H9 (cell line): ENCODE data around the gene PBX4. TPM values are rescaled to one million over a fixed set of nuclear protein-coding genes. Genes with fewer than 3 reads are reported as not detected.

Experiments
- DNase-seq: peaks from one replicate; pipeline ENCODE4 v3.0.0-alpha.2; 2017
- H2AFZ ChIP-seq: one replicate; pipeline ENCODE4 v1.6.1; 2013; ENCODE audit warnings: mild to moderate bottlenecking, low read length, control low read depth, moderate library complexity
- H2AK5ac ChIP-seq: 2 replicates; pipeline ENCODE4 v1.6.1; 2013; ENCODE audit warnings: low read length, control low read depth, mixed read lengths; ENCODE audit not compliant: insufficient read length
- H2BK120ac ChIP-seq: one replicate; pipeline ENCODE4 v1.6.1; 2013; ENCODE audit warnings: low read depth, mild to moderate bottlenecking, low read length, control low read depth, inconsistent platforms; ENCODE audit not compliant: poor library complexity, severe bottlenecking
- H2BK12ac ChIP-seq: 2 replicates; pipeline ENCODE4 v1.6.1; 2013; ENCODE audit warnings: low read length, control low read depth, mixed read lengths, low read depth; ENCODE audit not compliant: insufficient read length
- H2BK15ac ChIP-seq: 2 replicates; pipeline ENCODE4 v1.6.1; 2013; ENCODE audit warnings: low read depth, low read length, control low read depth
- H2BK20ac ChIP-seq: one replicate; pipeline ENCODE4 v1.6.1; 2013; ENCODE audit warnings: low read depth, mild to moderate bottlenecking, low read length, control low read depth, inconsistent platforms; ENCODE audit not compliant: poor library complexity, severe bottlenecking
- H2BK5ac ChIP-seq: 2 replicates; pipeline ENCODE4 v1.6.1; 2013; ENCODE audit warnings: low read length, control low read depth, mixed read lengths; ENCODE audit not compliant: insufficient read length
- H3K14ac ChIP-seq: 2 replicates; pipeline ENCODE4 v1.6.1; 2013; ENCODE audit warnings: low read length, control low read depth; ENCODE audit not compliant: insufficient read depth
- H3K18ac ChIP-seq: 2 replicates; pipeline ENCODE4 v1.6.1; 2013; ENCODE audit warnings: low read depth, mild to moderate bottlenecking, mixed read lengths, low read length, control low read depth; ENCODE audit not compliant: insufficient read length
- H3K23ac ChIP-seq: 2 replicates; pipeline ENCODE4 v1.6.1; 2013; ENCODE audit warnings: low read length, control low read depth, mixed read lengths, low read depth; ENCODE audit not compliant: insufficient read length
- H3K23me2 ChIP-seq: 2 replicates; pipeline ENCODE4 v1.6.1; 2013; ENCODE audit warnings: low read depth, mild to moderate bottlenecking, mixed read lengths, low read length, control low read depth; ENCODE audit not compliant: insufficient read length, poor library complexity, severe bottlenecking
- H3K27ac ChIP-seq: 2 replicates; pipeline ENCODE4 v1.5.1; 2013; ENCODE audit warnings: low read length, control low read depth, mixed read lengths, low read depth; ENCODE audit not compliant: insufficient read length
- H3K27me3 ChIP-seq: 2 replicates; pipeline ENCODE4 v1.6.1; 2013; ENCODE audit warnings: low read length, control low read depth, inconsistent platforms; ENCODE audit not compliant: insufficient read depth
- H3K4ac ChIP-seq: 2 replicates; pipeline ENCODE4 v1.6.1; 2013; ENCODE audit warnings: low read depth, mild to moderate bottlenecking, control low read depth, inconsistent platforms, low read length, moderate library complexity
- H3K4me1 ChIP-seq: 2 replicates; pipeline ENCODE4 v1.6.1; 2013; ENCODE audit warnings: low read length, control low read depth, inconsistent platforms; ENCODE audit not compliant: insufficient read depth
- H3K4me2 ChIP-seq: 2 replicates; pipeline ENCODE4 v1.6.1; 2013; ENCODE audit warnings: low read length, control low read depth, mixed read lengths; ENCODE audit not compliant: insufficient read length, insufficient read depth
- H3K56ac ChIP-seq: 2 replicates; pipeline ENCODE4 v1.6.1; 2013; ENCODE audit warnings: low read depth, mild to moderate bottlenecking, mixed read lengths, low read length, control low read depth; ENCODE audit not compliant: insufficient read length
- H3K79me1 ChIP-seq: 2 replicates; pipeline ENCODE4 v1.6.1; 2013; ENCODE audit warnings: low read depth, mild to moderate bottlenecking, moderate library complexity, low read length, control low read depth, inconsistent platforms; ENCODE audit not compliant: insufficient read depth, poor library complexity, severe bottlenecking
- H3K79me2 ChIP-seq: 2 replicates; pipeline ENCODE4 v1.6.1; 2013; ENCODE audit warnings: low read length, control low read depth, inconsistent platforms; ENCODE audit not compliant: insufficient read depth
- H3K9ac ChIP-seq: 2 replicates; pipeline ENCODE4 v1.6.1; 2013; ENCODE audit warnings: low read length, control low read depth, mixed read lengths; ENCODE audit not compliant: insufficient read length; ENCODE audit errors: extremely low read depth
- H3K9me3 ChIP-seq: one replicate; pipeline ENCODE4 v1.6.1; 2013; ENCODE audit warnings: low read depth, low read length, inconsistent platforms; ENCODE audit not compliant: control insufficient read depth
- H3T11ph ChIP-seq: one replicate; pipeline ENCODE4 v1.6.1; 2013; ENCODE audit warnings: mild to moderate bottlenecking, low read length, control low read depth, inconsistent platforms
- H4K20me1 ChIP-seq: one replicate; pipeline ENCODE4 v1.6.1; 2013; ENCODE audit not compliant: control insufficient read depth, insufficient read length, insufficient read depth
- H4K5ac ChIP-seq: 2 replicates; pipeline ENCODE4 v1.6.1; 2013; ENCODE audit warnings: low read depth, mild to moderate bottlenecking, mixed read lengths, low read length, control low read depth; ENCODE audit not compliant: insufficient read length
- H4K8ac ChIP-seq: replicated peaks from 2 replicates; pipeline ENCODE4 v1.6.1; 2013; ENCODE audit warnings: low read length, control low read depth, mixed read lengths, low read depth; ENCODE audit not compliant: insufficient read length
- H4K91ac ChIP-seq: 2 replicates; pipeline ENCODE4 v1.6.1; 2013; ENCODE audit warnings: low read depth, mild to moderate bottlenecking, moderate library complexity, mixed read lengths, low read length, control low read depth; ENCODE audit not compliant: insufficient read length
- H3K27ac Mint-ChIP-seq, 3 experiments: 2 replicates in 2 of 3; 3 replicates in 1 of 3; pipeline ENCODE4 v1.8.0; 2020 to 2021; ENCODE audit warnings: mixed read lengths in 3 of 3, mild to moderate bottlenecking in 1 of 3, moderate library complexity in 1 of 3
- H3K27me3 Mint-ChIP-seq: 2 replicates; pipeline ENCODE4 v1.8.0; 2021; ENCODE audit warnings: low read depth, mild to moderate bottlenecking, moderate library complexity, mixed read lengths
- H3K36me3 Mint-ChIP-seq, 3 experiments: 2 replicates in 2 of 3; 3 replicates in 1 of 3; pipeline ENCODE4 v1.8.0; 2020 to 2021; ENCODE audit warnings: low read depth in 3 of 3, mixed read lengths in 3 of 3; ENCODE audit not compliant: insufficient read depth in 1 of 3
- H3K4me1 Mint-ChIP-seq, 2 experiments: 2 replicates each; pipeline ENCODE4 v1.8.0; 2020; ENCODE audit warnings: mixed read lengths in 2 of 2
- H3K4me3 Mint-ChIP-seq, 2 experiments: 2 replicates in 1 of 2; 3 replicates in 1 of 2; pipeline ENCODE4 v1.8.0; 2020 to 2021; ENCODE audit warnings: mild to moderate bottlenecking in 2 of 2, mixed read lengths in 2 of 2, moderate library complexity in 1 of 2
- H3K9me3 Mint-ChIP-seq, 2 experiments: 2 replicates in 1 of 2; 3 replicates in 1 of 2; pipeline ENCODE4 v1.8.0; 2020; ENCODE audit warnings: mild to moderate bottlenecking in 2 of 2, mixed read lengths in 2 of 2, moderate library complexity in 1 of 2
- CTCF ChIP-seq: fragments of 200-600 bp; sonication (generic); conservative IDR thresholded peaks from 3 replicates; pipeline ENCODE4 v1.8.0; 2021; ENCODE audit warnings: antibody characterized with exemption, mild to moderate bottlenecking
- WGBS: extraction: QIAGEN DNeasy Blood & Tissue Kit; methylation state at CpG from one replicate; pipeline ENCODE4 v1.1.7; 2013; ENCODE audit warnings: missing lambda C conversion rate, low lambda C conversion rate, mixed read lengths; ENCODE audit not compliant: insufficient read length; ENCODE audit errors: extremely low coverage; 5-methylcytosine and 5-hydroxymethylcytosine counted together
- total RNA-seq: library from RNA; stranded (reverse); gene quantifications from 2 replicates; pipeline ENCODE4 v1.2.1, GENCODE V29; 2021

Gene PBX4
- total RNA-seq, 1 experiment from 2014 or later, result 3.3 TPM

- Histone ChIP-seq H3K4ac (no peak overlapping the region), H4K8ac (no peak overlapping the region), H4K91ac (no peak overlapping the region), H3K56ac (no peak overlapping the region), H3T11ph (no peak overlapping the region), H3K9me3 (no peaks in the 10 kb centered on the region), H2AFZ (no peak overlapping the region), H3K27me3 (no peaks in the 10 kb centered on the region), H3K23me2 (no peaks in the 10 kb centered on the region), H2BK120ac (no peak overlapping the region), H3K79me1 (no peaks in the 10 kb centered on the region), H3K27ac (no peak overlapping the region), H2BK5ac (no peak overlapping the region), H4K5ac (no peak overlapping the region), H3K9ac (no peak overlapping the region), H4K20me1 (no peaks in the 10 kb centered on the region), H3K14ac (peak overlapping the region; percentile 3; the same call in 1 of the 2 replicates), H2AK5ac (no peak overlapping the region), H3K79me2 (no peaks in the 10 kb centered on the region), H3K18ac (no peak overlapping the region), H3K23ac (no peak overlapping the region), H3K4me2 (no peak overlapping the region), H2BK15ac (no peak overlapping the region), H2BK12ac (no peak overlapping the region), H2BK20ac (no peak overlapping the region), H3K4me1 (no peaks in the 10 kb centered on the region)
- Mint-ChIP-seq H3K36me3 (no peaks in the 10 kb centered on the region; a peak in 1 of 7 replicates), H3K4me3 (no peak overlapping the region), H3K27ac (peak overlapping the region in 1 of 3 experiments; percentile 36; a peak in 3 of 7 replicates), H3K9me3 (no peaks in the 10 kb centered on the region; a peak in 1 of 5 replicates), H3K4me1 (peaks cover 0 to 8% of the 10 kb centered on the region in 2 experiments; a peak in 2 of 4 replicates), H3K27me3 (peaks cover 7% of the 10 kb centered on the region)
- no CpG with 5 or more reads among the region's 23 CpGs for WGBS
- no peak for TF ChIP-seq CTCF
- no peak for DNase-seq
These were observed 68.6 kb downstream of the PBX4 start for GRCh38 chr19:19549804-19550464.
